AG10803 (cell line): ENCODE measurements around the gene TMEM213.

Source experiments
- DNase-seq: peaks from one replicate; pipeline ENCODE4 v3.0.0; 2010; ENCODE audit warnings: low read depth
- H3K4me3 ChIP-seq: 2 replicates; pipeline ENCODE4 v1.5.1; 2011; ENCODE audit warnings: mild to moderate bottlenecking, low read length, control low read depth
- TF ChIP-seq, protein P1 (sequence below): conservative IDR thresholded peaks from 2 replicates; pipeline ENCODE4 v1.5.1; 2011; ENCODE audit warnings: mild to moderate bottlenecking, low read length, control low read depth, inconsistent platforms

TMEM213 gene

DNA sequence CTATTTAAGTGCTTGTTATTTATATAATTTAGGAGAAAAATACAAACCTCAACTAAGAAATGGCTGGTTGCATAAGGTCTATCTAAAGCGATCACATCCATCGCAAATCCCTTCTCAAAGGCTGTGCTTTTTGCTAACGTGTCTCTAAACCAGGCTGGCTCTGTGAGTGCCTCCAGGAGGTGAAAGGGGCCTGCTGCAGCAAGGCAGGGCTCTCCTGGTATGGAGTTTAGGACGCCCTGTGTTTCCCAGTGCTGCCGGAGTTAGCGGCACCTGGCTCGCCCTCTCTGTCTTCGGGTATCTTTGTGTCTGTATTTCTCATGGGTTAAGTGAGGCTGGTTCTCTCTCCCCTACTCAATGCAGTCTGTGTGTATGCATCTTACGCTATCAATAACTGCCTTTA lies 68.6 kb downstream of the TMEM213 start:
- DNase-seq, result no peak
- H3K4me3 ChIP-seq, result no peak overlapping the region
- TF ChIP-seq, protein P1, sequence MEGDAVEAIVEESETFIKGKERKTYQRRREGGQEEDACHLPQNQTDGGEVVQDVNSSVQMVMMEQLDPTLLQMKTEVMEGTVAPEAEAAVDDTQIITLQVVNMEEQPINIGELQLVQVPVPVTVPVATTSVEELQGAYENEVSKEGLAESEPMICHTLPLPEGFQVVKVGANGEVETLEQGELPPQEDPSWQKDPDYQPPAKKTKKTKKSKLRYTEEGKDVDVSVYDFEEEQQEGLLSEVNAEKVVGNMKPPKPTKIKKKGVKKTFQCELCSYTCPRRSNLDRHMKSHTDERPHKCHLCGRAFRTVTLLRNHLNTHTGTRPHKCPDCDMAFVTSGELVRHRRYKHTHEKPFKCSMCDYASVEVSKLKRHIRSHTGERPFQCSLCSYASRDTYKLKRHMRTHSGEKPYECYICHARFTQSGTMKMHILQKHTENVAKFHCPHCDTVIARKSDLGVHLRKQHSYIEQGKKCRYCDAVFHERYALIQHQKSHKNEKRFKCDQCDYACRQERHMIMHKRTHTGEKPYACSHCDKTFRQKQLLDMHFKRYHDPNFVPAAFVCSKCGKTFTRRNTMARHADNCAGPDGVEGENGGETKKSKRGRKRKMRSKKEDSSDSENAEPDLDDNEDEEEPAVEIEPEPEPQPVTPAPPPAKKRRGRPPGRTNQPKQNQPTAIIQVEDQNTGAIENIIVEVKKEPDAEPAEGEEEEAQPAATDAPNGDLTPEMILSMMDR, result no peak

- H3K4me3 ChIP-seq, result no peak overlapping the region
- DNase-seq, result no peak
- TF ChIP-seq, protein P1, result no peak
Measured at GRCh38 chr7:138867744-138868143, 70.0 kb downstream of the TMEM213 start.

GRCh38 chr7:138868711-138869110 lies 70.9 kb downstream of the TMEM213 start:
- TF ChIP-seq, protein P1, result no peak
- H3K4me3 ChIP-seq, result no peak overlapping the region
- DNase-seq, result no peak

DNA sequence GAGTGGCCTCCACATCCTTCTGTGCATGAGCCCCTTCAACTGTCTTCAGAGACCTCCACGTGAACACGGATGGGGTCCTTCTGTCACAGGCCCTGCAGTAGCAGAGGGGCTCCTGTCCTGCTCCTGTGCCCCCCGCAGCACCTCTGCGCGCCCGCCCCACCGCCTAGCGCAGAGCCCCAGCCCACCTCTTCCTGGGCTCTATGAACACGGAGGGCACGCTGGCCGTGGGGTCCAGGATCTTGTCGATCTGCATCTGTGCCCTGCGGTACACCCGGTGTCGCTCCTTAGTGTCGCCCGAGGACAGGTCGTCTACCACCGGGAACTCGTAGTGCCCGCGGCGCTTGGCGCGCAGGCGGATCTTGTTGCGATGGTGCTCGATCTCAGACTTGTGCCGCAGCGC lies 71.6 kb downstream of the TMEM213 start:
- DNase-seq, result no peak

GRCh38 chr7:138871065-138871813 lies 73.4 kb downstream of the TMEM213 start:
- no peak overlapping the region for H3K4me3 ChIP-seq
- TF ChIP-seq, protein P1, result no peak
- DNase-seq, result no peak

More for the DNA sequence above, 71.6 kb downstream of the TMEM213 start:
- TF ChIP-seq, protein P1, result no peak
- H3K4me3 ChIP-seq, result no peak overlapping the region

- no peak for DNase-seq
- TF ChIP-seq, protein P1, result no peak
- no peak overlapping the region for H3K4me3 ChIP-seq
Measured at GRCh38 chr7:138871814-138872090, 74.0 kb downstream of the TMEM213 start.

DNA sequence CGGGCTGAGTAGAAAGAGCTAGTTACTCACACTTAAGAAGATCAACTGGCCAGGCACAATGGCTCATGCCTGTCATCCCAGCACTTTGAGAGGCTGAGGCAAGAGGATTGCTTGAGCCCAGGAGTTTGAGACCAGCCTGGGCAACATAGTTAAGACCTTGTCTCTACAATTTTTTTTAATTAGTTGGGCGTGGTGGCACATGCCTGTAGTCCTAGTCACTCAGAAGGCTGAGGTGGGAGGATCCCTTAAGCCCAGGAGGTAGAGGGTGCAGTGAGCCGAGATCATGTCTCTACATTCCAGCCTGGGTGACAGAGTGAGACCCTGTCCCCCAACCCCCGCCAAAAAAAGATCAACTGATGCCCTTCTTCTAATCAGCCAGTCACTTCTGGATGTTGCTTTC lies 74.8 kb downstream of the TMEM213 start:
- no peak for DNase-seq
- no peak overlapping the region for H3K4me3 ChIP-seq
- TF ChIP-seq, protein P1, result no peak
